Measurements from ENCODE around the gene ANKRD22.

ANKRD22 gene

DNA sequence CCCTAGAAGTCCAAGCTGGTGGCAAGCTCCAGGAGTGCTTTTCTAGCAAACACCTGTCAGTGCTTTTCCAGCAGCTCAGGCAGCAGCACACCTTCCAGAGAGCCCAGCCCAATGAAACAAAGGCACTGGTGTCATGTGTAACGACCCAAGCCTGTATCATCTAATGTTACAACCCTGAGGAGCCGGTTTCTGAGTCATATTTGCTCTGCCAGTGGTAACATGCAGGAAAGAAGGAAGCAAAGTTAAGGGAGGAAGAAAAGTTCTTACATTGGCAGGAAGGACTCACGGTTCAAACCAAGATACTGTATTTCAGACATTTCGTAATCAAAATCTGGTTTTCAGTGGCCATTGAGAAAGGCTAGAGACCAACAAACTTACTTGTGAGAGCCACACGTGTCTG is at the start of gene ANKRD22:
Gene ANKRD22, minus strand, starts transcription at position 139 of the 400 bp plus-strand sequence. CDS start 237 bp downstream, outside the sequence.
- TF ChIP-seq JUND (IDR thresholded peaks at IDR 0.05; ENCODE audit: low read depth): peak; percentile 96
- DNase-seq (ENCODE audit: low read depth in 1 of 2, low spot score in 1 of 2): peak; percentile 65 to 98
- in situ Hi-C loops (cut with HindIII; ENCODE audit: low pct_unique_long_range_greater_than_20kb, low sequenced_read_pairs): no loop called here

DNA sequence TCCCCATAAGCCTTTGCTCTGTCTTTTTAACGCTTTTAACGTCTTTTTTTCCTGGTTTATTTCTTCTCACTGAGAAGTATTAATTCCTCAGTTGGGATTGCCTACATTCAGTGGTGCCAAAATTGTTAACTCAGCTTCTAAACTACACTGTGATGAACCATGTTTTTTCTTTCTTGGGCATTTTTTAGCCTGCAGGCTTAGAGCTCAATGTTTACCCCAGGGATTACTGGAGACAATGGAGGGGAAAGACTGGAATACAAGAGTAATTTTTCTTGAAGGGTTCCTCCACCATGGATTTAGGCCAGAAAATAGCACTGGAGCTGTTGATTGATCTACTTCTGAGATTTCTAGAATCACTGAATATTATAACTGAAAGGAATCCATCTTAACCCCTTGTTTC is 48.2 kb upstream of the ANKRD22 start:
- TF ChIP-seq JUND (IDR thresholded peaks at IDR 0.05; ENCODE audit: low read depth): no peak
- in situ Hi-C loops (cut with HindIII; ENCODE audit: low pct_unique_long_range_greater_than_20kb, low sequenced_read_pairs): no loop called here
- DNase-seq (ENCODE audit: low read depth in 1 of 2, low spot score in 1 of 2): peak in 1 of 2 experiments; percentile 51

DNA sequence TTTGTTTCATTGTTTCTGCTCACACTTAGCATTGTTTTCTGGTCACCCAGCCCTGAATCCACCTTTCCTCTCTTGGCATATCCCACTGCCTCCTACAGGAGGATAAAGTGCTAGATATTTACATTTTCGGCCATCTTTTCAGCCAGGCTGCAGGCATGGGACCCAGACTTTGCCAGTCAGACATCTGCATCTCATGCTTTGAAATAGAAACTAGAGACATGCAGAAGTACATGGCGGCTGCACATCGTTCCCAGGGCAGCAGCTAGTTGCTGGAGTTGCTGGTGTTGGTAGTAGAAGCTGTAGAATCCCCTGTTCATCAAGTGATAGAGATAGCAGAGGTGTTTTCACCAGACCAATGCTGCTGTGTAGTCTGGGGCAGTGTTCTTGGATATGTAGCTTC is 47.1 kb upstream of the ANKRD22 start:
- in situ Hi-C loops (cut with HindIII; ENCODE audit: low pct_unique_long_range_greater_than_20kb, low sequenced_read_pairs): no loop called here
- no peak for TF ChIP-seq JUND (IDR thresholded peaks at IDR 0.05; ENCODE audit: low read depth)

DNA sequence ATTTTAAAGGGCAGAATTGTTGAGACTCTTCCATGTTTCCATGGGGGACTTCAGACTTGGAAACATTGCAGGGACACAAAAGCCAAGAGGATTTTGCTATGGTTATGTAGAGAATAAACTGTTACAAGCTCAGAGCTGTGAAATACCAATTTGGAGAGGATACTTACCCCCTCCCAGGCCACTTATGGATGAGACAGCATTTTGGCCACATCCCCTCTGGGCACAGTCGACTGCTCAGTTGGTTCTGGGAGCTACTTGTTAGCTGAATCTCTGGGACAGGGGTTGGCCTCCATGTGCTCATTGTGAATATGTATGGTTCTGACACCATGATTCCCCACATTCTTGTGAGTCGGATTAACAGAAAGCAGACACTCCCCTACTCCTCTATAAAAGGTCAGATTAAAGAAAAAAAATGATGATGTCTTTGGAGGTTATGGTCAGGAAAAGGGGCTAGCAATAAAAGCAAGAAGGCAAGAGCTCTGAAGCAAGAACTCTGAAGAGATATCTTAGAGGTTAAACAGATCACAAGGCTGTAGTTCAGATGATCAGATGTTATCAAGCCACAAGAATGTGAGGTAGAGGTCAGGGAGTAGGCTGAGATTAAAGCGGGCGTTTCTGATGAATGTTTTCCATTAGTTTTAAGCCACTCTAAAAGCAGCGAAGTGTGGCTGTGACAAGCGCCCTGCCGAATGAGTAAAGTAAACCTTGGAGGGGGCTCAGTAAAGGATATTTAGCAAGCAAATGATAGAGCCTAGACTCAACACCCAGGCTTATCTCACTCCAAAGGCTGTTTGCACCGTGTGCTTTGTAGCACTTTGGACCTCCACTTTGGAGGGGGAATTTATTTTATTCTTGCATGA is 45.6 kb upstream of the ANKRD22 start:
- in situ Hi-C loops (cut with HindIII; ENCODE audit: low pct_unique_long_range_greater_than_20kb, low sequenced_read_pairs): no loop called here
- DNase-seq (ENCODE audit: low read depth in 1 of 2, low spot score in 1 of 2): no peak
- no peak for TF ChIP-seq JUND (IDR thresholded peaks at IDR 0.05; ENCODE audit: low read depth)

More for the DNA sequence above, 47.1 kb upstream of the ANKRD22 start:
- no peak for DNase-seq (ENCODE audit: low read depth in 1 of 2, low spot score in 1 of 2)

DNA sequence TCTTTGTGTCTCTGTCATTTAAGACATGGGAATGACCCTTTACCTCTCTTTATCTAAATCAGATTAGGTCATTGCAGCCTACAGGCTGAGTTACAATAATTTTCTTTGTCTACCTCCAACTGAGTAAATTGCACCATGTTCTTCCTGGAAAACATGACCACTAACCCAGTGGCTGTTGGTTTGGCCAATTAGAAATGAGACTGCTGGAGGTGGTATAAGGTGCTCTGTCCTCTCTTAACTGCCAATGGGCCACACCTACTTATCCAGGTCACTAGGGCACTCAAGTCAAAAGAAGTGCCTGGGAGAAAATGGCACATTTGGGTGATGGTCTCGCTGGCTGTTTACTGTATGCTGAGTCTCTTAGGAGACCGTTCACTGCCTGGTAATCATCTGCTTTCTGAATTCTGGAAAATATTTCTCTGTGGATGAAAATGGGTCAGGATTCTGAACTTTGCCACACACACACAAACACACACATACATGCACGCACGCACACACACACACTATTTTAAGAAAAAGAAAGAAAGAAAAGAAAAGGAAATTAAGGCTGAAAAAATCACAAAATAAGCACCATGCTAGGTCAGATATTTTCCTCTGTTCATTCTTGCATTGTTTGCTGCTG is 44.8 kb upstream of the ANKRD22 start:
- TF ChIP-seq JUND (IDR thresholded peaks at IDR 0.05; ENCODE audit: low read depth): no peak
- in situ Hi-C loops (cut with HindIII; ENCODE audit: low pct_unique_long_range_greater_than_20kb, low sequenced_read_pairs): no loop called here
- no peak for DNase-seq (ENCODE audit: low read depth in 1 of 2, low spot score in 1 of 2)

DNA sequence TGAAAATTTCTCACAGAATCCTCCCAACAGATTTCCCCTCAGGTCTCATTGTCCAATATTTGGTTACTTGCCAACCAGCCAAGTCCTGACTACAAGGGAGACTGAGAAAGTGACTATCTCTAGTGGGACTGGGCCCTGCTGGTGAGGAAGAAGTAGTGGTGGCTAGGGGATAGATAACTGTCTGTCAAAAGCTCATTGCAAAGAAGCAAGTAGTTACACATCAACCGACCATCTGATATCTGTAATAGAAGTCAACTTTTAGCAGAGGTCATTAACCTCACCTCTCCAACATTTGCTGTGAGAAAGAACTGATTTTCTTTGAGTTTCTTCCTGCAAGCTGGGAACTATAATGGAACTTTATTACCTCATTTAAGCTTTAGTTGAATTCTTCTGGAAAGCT is 43.6 kb upstream of the ANKRD22 start:
- no peak for TF ChIP-seq JUND (IDR thresholded peaks at IDR 0.05; ENCODE audit: low read depth)
- no peak for DNase-seq (ENCODE audit: low read depth in 1 of 2, low spot score in 1 of 2)
- in situ Hi-C loops (cut with HindIII; ENCODE audit: low pct_unique_long_range_greater_than_20kb, low sequenced_read_pairs): no loop called here

DNA sequence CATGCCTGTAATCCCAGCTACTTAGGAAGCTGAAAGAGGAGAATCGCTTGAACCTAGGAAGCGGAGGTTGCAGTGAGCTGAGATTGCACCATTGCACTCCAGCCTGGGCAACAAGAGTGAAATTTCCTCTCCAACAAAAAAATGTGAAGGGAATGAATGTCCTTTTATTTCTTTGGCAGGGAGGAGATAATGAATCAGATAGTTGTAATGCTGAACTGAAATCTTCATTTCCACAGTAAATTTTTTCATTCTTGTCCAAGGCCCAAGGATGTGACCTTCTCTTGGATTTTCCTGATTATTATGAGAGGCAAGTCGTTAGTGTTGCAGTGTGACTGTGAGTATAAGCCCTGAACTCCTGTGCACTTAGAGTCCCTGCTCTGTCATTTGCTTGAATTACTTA is 42.0 kb upstream of the ANKRD22 start:
- DNase-seq (ENCODE audit: low read depth in 1 of 2, low spot score in 1 of 2): no peak
- in situ Hi-C loops (cut with HindIII; ENCODE audit: low pct_unique_long_range_greater_than_20kb, low sequenced_read_pairs): no loop called here
- TF ChIP-seq JUND (IDR thresholded peaks at IDR 0.05; ENCODE audit: low read depth): no peak

DNA sequence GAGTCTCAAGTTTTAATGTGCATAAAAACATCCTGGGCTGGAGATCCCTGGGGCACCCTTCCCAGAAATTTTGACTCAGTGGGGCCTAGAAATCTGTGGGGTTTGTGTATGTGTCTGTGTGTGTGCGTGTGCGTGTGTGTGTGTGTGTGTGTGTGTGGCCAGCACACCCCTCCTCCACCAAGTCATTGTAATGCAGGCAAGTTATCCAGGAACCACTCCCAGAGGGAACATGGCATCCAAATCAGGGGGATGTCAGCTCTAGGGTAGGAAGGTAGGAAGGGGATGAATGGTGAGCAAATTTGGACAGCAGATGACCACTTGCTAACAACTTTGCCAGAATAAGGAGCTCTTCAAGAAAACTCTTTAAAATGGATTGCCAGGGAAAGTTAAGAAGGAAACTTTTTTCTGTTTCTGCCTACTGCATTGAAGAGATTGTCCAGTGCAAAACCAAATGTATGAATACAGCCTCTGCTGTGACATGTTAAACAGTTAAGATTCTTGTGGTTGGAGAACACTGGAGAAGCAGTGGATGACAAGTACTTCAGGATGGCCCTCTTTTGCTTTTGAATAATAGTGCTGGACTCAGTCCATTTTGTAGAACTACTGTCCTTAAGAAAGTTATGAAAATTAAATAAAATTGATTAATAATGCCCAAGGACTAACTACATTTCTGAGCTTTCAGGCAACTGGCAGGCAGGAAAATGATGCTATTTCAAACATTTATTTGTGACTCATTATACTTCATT is 40.8 kb upstream of the ANKRD22 start:
- in situ Hi-C loops (cut with HindIII; ENCODE audit: low pct_unique_long_range_greater_than_20kb, low sequenced_read_pairs): no loop called here
- no peak for TF ChIP-seq JUND (IDR thresholded peaks at IDR 0.05; ENCODE audit: low read depth)
- DNase-seq (ENCODE audit: low read depth in 1 of 2, low spot score in 1 of 2): no peak

DNA sequence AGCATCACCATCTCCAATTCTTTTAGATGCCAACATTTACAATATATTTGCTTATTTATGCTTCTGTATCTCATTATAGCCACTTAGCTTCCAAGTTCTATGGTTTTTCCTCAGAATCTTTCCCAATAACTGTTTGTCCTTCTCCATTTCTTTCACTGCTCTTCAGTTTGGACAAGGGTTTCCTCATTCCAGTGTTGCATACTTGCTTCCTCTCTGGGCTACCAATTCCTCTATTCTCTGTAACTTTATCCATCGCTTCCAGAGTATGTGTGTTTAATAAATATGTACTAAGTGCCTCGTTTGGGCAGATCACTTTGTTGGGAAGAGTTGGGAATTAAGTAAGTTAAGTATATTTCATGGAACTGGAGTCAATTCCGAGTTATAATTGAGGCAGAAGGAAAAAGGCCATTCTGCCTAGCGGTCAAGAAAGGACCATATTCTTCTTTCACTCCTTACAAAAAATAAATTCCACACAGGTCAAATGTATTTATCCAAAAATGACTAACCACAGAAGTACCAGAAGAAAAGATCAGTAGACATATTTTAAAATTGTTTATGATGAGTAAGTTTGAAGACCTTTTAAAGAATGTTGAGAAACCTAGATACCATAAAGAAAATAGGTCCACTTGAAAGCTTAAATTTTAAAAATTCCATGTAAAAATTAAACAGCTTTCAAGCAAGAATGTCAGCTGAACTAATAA is 39.2 kb upstream of the ANKRD22 start:
- no peak for DNase-seq (ENCODE audit: low read depth in 1 of 2, low spot score in 1 of 2)
- in situ Hi-C loops (cut with HindIII; ENCODE audit: low pct_unique_long_range_greater_than_20kb, low sequenced_read_pairs): no loop called here
- no peak for TF ChIP-seq JUND (IDR thresholded peaks at IDR 0.05; ENCODE audit: low read depth)

DNA sequence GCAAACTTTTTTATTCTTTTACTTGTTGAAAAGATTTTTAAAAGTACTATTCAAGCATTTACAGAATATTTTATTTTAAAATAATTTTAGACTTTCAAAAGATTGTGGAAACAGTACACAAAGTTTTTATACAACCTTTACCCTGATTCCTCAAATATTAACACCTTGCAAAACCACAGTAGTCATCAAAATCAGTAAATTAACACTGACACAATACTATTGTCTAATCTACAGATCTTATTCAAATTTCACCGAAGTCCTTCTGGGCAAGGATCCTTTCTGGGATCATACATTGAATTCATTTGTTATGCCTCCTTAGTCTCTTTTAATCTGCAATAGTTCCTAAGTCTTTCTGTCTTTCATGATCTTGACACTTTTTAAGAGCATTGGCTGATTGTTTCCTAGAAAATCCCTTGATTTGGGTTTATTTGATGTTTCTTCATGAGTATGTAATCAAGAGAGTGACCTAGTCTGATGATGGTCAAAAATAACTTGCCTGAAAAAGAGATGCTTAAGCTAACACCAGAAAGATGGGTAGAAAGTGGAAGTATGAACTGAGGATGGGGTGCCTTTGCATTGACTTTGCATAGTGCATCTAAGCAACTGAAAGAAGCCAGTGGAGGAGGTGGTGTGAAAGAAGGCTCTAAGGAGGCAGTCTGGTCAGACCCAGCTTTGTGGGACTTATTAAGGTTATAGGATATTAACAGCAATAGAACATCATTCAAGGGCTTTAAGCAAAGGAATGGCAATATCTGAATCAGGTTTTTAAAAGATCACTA is 38.1 kb upstream of the ANKRD22 start:
- in situ Hi-C loops (cut with HindIII; ENCODE audit: low pct_unique_long_range_greater_than_20kb, low sequenced_read_pairs): no loop called here
- no peak for DNase-seq (ENCODE audit: low read depth in 1 of 2, low spot score in 1 of 2)
- TF ChIP-seq JUND (IDR thresholded peaks at IDR 0.05; ENCODE audit: low read depth): no peak

DNA sequence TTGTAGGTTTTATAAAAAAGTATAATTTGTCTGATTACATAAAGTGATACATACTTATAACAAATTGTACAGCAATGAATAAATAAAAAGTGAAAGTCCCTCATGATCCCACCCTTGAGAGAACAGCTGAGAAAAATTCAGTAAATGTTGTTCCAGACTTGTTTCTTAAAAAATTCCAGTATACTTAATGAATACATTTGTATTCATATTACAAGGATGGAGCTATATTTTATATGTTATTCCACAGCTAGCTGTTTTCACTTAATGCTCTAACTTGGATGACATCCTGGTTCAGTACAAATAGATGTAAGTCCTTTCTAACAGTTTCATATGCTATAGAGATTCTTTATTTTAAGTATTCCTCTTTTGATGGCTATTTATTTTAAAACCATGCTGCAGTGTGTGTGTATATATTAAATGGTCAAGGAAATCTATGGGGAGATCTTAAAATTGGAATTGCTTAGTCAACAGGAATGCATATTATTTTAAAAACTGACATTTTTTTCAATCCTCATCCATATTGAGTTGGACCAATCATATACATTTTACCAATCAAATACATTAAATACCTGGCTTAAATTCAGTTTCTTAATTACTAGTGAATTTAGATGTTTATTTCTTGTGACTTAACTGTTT is 37.3 kb upstream of the ANKRD22 start:
- in situ Hi-C loops (cut with HindIII; ENCODE audit: low pct_unique_long_range_greater_than_20kb, low sequenced_read_pairs): no loop called here

More for the DNA sequence above, 37.3 kb upstream of the ANKRD22 start:
- no peak for TF ChIP-seq JUND (IDR thresholded peaks at IDR 0.05; ENCODE audit: low read depth)
- no peak for DNase-seq (ENCODE audit: low read depth in 1 of 2, low spot score in 1 of 2)
